ENCODE results near the gene KNDC1.

KNDC1 gene

GRCh38 chr10:133255323-133255722, 95.3 kb downstream of the KNDC1 start:
- TF ChIP-seq EZH2 (IDR thresholded peaks at IDR 0.05; ENCODE audit: borderline replicate concordance, low read length) (no peak), CTCF (IDR thresholded peaks at IDR 0.05; ENCODE audit: low read length) (no peak)
- H3K9ac ChIP-seq (ENCODE audit: low read length): no peak overlapping the region
- no peaks in the 10 kb centered on the region for H3K79me2 ChIP-seq (ENCODE audit: insufficient read depth, low read length)
- H3K27ac ChIP-seq (ENCODE audit: low read depth, low read length, poor library complexity, severe bottlenecking): no peak overlapping the region
- no peaks in the 10 kb centered on the region for H3F3A ChIP-seq (ENCODE audit: insufficient read depth, low read length)
- H3K36me3 ChIP-seq (ENCODE audit: insufficient read depth, low read length): no peaks in the 10 kb centered on the region
- H3K9me3 ChIP-seq (ENCODE audit: low read length): no peaks in the 10 kb centered on the region
- H3K4me1 ChIP-seq (ENCODE audit: insufficient read depth, low read length, severe bottlenecking): no peaks in the 10 kb centered on the region
- no peak overlapping the region for H3K4me2 ChIP-seq (ENCODE audit: low read length)
- no peak overlapping the region for H3K4me3 ChIP-seq (ENCODE audit: low read depth, low read length, poor library complexity, severe bottlenecking)
- H3K27me3 ChIP-seq (ENCODE audit: insufficient read depth, low read length): peaks cover 1% of the 10 kb centered on the region; the same call in 1 of the 2 replicates
- H4K20me1 ChIP-seq (ENCODE audit: insufficient read depth, low read length): no peaks in the 10 kb centered on the region
- H2AFZ ChIP-seq (ENCODE audit: low read length): no peak overlapping the region
- no peaks in the 10 kb centered on the region for H3K9me2 ChIP-seq (ENCODE audit: low read depth, low read length)

- Histone ChIP-seq H3K9ac (ENCODE audit: low read length) (no peak overlapping the region), H2AFZ (ENCODE audit: low read length) (no peak overlapping the region), H3K4me2 (ENCODE audit: low read length) (no peak overlapping the region), H3F3A (ENCODE audit: insufficient read depth, low read length) (no peaks in the 10 kb centered on the region), H3K79me2 (ENCODE audit: insufficient read depth, low read length) (no peaks in the 10 kb centered on the region), H3K27ac (ENCODE audit: low read depth, low read length, poor library complexity, severe bottlenecking) (no peak overlapping the region), H3K9me2 (ENCODE audit: low read depth, low read length) (no peaks in the 10 kb centered on the region), H3K36me3 (ENCODE audit: insufficient read depth, low read length) (no peaks in the 10 kb centered on the region), H4K20me1 (ENCODE audit: insufficient read depth, low read length) (no peaks in the 10 kb centered on the region), H3K4me3 (ENCODE audit: low read depth, low read length, poor library complexity, severe bottlenecking) (no peak overlapping the region), H3K9me3 (ENCODE audit: low read length) (no peaks in the 10 kb centered on the region), H3K27me3 (ENCODE audit: insufficient read depth, low read length) (peaks cover 2% of the 10 kb centered on the region), H3K4me1 (ENCODE audit: insufficient read depth, low read length, severe bottlenecking) (peaks cover 9% of the 10 kb centered on the region)
- TF ChIP-seq CTCF (IDR thresholded peaks at IDR 0.05; ENCODE audit: low read length) (peak; percentile 12; the same call in 1 of the 2 replicates), EZH2 (IDR thresholded peaks at IDR 0.05; ENCODE audit: borderline replicate concordance, low read length) (no peak)
These were observed 97.6 kb downstream of the KNDC1 start for GRCh38 chr10:133257489-133258065.

DNA sequence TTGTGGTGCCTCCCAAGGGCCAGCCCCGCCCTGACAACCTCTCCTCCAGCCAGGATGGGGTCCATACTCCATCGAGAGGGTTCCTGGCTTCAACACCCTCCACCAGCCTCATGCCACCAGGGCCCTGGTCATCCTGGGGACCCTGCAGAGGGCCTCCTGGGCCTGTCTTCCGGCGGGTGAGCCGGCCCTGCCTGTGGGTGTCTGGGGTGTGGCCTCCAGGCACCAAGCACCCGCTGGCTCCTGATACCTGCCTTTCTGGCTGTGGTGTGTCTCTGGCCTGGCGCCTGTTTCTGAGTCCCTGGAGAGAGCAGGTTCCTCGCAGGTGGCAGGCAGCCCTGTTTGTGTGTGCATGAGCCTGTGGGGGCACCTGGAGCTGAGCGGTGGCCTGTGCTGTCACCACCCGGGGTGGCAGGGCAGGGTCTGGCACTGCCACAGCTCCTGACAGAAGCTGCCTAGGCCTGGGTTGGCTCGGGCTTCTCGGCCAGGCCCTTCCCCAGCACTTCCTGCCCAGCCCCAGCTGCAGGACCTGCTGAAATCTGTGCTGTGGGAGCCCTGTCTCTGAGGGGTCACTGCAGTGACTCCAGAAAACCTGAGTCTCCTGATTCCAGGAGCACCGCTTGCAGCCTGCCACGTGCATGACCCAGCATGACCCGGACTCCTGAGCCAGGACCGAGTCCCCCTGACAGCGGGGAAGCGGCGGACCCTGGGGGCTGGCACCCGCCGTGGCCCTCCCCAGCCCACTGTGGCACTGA, 98.2 kb downstream of the KNDC1 start:
- Histone ChIP-seq H3K79me2 (ENCODE audit: insufficient read depth, low read length) (no peaks in the 10 kb centered on the region), H2AFZ (ENCODE audit: low read length) (no peak overlapping the region), H3K27me3 (ENCODE audit: insufficient read depth, low read length) (peaks cover 8% of the 10 kb centered on the region), H3K4me1 (ENCODE audit: insufficient read depth, low read length, severe bottlenecking) (peaks cover 9% of the 10 kb centered on the region), H3K27ac (ENCODE audit: low read depth, low read length, poor library complexity, severe bottlenecking) (no peak overlapping the region), H3K36me3 (ENCODE audit: insufficient read depth, low read length) (no peaks in the 10 kb centered on the region), H3K9me3 (ENCODE audit: low read length) (no peaks in the 10 kb centered on the region), H3K4me3 (ENCODE audit: low read depth, low read length, poor library complexity, severe bottlenecking) (no peak overlapping the region), H3K9ac (ENCODE audit: low read length) (no peak overlapping the region), H3K9me2 (ENCODE audit: low read depth, low read length) (no peaks in the 10 kb centered on the region), H3K4me2 (ENCODE audit: low read length) (no peak overlapping the region), H3F3A (ENCODE audit: insufficient read depth, low read length) (no peaks in the 10 kb centered on the region), H4K20me1 (ENCODE audit: insufficient read depth, low read length) (no peaks in the 10 kb centered on the region)
- TF ChIP-seq EZH2 (IDR thresholded peaks at IDR 0.05; ENCODE audit: borderline replicate concordance, low read length) (no peak), CTCF (IDR thresholded peaks at IDR 0.05; ENCODE audit: low read length) (no peak)
